Measurements from ENCODE around the gene DHX35.
"Not testable (repeated sequence)": the region's sequence is repeated elsewhere in the genome, so short reads cannot be mapped to it uniquely, and the experiment has no call there.

The DHX35 gene

GRCh38 chr20:38991814-38992704, 29.9 kb downstream of the DHX35 start:
- H3K4me1 ChIP-seq (ENCODE audit: insufficient read depth, low read length, severe bottlenecking) = peaks cover 5% of the 10 kb centered on the region
- no peak overlapping the region for H3K4me2 ChIP-seq (ENCODE audit: low read length)
- H3F3A ChIP-seq (ENCODE audit: insufficient read depth, low read length) = no peaks in the 10 kb centered on the region
- no peak overlapping the region for H2AFZ ChIP-seq (ENCODE audit: low read length)
- H3K79me2 ChIP-seq (ENCODE audit: insufficient read depth, low read length) = no peaks in the 10 kb centered on the region
- no peaks in the 10 kb centered on the region for H3K27me3 ChIP-seq (ENCODE audit: insufficient read depth, low read length)
- peaks cover 53% of the 10 kb centered on the region for H3K36me3 ChIP-seq (ENCODE audit: insufficient read depth, low read length)
- no peaks in the 10 kb centered on the region for H3K9me2 ChIP-seq (ENCODE audit: low read depth, low read length)
- H3K9ac ChIP-seq (ENCODE audit: low read length) = no peak overlapping the region
- H4K20me1 ChIP-seq (ENCODE audit: insufficient read depth, low read length) = no peaks in the 10 kb centered on the region
- peaks cover 4% of the 10 kb centered on the region; the same call in 1 of the 2 replicates for H3K9me3 ChIP-seq (ENCODE audit: low read length)
- H3K27ac ChIP-seq (ENCODE audit: low read depth, low read length, poor library complexity, severe bottlenecking) = no peak overlapping the region
- H3K4me3 ChIP-seq (ENCODE audit: low read depth, low read length, poor library complexity, severe bottlenecking) = no peak overlapping the region
- TF ChIP-seq EZH2 (IDR thresholded peaks at IDR 0.05; ENCODE audit: borderline replicate concordance, low read length) (no peak), CTCF (IDR thresholded peaks at IDR 0.05; ENCODE audit: low read length) (no peak)

DNA sequence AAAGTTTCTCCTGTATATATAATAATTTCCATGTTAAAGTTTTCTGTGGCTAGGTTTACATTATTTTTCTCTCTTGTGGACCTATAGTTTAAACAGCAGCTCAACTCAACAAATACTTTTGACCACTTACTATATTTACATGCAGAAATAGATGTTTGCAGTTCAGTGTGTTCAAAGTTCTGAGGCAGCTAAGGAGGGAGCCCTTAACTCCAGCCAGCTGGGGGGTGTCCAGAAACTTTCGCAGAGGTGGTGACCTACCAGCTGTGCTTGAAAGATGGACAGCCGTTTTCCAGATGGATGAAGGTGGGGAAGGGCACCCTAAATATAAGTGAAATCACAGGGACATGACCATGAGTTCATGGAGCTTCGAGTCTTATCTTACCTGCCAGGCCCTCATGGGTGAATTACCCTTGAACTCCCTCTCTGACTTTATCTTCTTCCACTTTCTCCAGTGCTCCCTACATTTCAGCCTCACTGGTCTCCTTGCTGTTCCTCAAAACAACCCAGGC, 33.4 kb downstream of the DHX35 start:
- no peak overlapping the region for H3K4me3 ChIP-seq (ENCODE audit: low read depth, low read length, poor library complexity, severe bottlenecking)
- no peak overlapping the region for H2AFZ ChIP-seq (ENCODE audit: low read length)
- no peaks in the 10 kb centered on the region for H3K27me3 ChIP-seq (ENCODE audit: insufficient read depth, low read length)
- no peak overlapping the region for H3K9ac ChIP-seq (ENCODE audit: low read length)
- peaks cover 7% of the 10 kb centered on the region for H3K4me1 ChIP-seq (ENCODE audit: insufficient read depth, low read length, severe bottlenecking)
- no peaks in the 10 kb centered on the region for H3F3A ChIP-seq (ENCODE audit: insufficient read depth, low read length)
- no peaks in the 10 kb centered on the region for H3K9me3 ChIP-seq (ENCODE audit: low read length)
- no peaks in the 10 kb centered on the region for H4K20me1 ChIP-seq (ENCODE audit: insufficient read depth, low read length)
- H3K79me2 ChIP-seq (ENCODE audit: insufficient read depth, low read length) = no peaks in the 10 kb centered on the region
- peaks cover 43% of the 10 kb centered on the region; the same call in 1 of the 2 replicates for H3K36me3 ChIP-seq (ENCODE audit: insufficient read depth, low read length)
- no peak overlapping the region for H3K27ac ChIP-seq (ENCODE audit: low read depth, low read length, poor library complexity, severe bottlenecking)
- TF ChIP-seq EZH2 (IDR thresholded peaks at IDR 0.05; ENCODE audit: borderline replicate concordance, low read length) (no peak), CTCF (IDR thresholded peaks at IDR 0.05; ENCODE audit: low read length) (no peak)
- no peak overlapping the region for H3K4me2 ChIP-seq (ENCODE audit: low read length)
- H3K9me2 ChIP-seq (ENCODE audit: low read depth, low read length) = no peaks in the 10 kb centered on the region

DNA sequence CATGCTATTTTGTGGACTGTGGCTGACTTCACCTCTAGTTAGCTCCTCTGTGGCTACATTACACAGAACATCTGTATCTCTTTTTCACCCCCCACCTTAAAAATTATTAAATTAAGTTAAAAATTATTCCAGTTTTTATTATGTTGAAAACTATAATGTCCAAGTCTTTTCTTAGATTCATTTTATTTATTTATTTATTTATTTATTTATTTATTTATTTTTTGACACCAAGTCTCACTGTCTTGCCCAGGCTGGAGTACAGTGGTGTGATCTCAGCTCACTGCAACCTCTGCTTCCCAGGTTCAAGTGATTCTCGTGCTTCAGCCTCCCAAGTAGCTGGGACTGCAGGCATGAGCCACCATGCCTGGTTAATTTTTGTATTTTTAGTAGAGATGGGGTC, 34.7 kb downstream of the DHX35 start:
- not testable (repeated sequence) for H3K79me2 ChIP-seq (ENCODE audit: insufficient read depth, low read length)

More for the DNA sequence above, 34.7 kb downstream of the DHX35 start:
- not testable (repeated sequence) for H3K4me1 ChIP-seq (ENCODE audit: insufficient read depth, low read length, severe bottlenecking); H3K4me3 ChIP-seq (ENCODE audit: low read depth, low read length, poor library complexity, severe bottlenecking); H4K20me1 ChIP-seq (ENCODE audit: insufficient read depth, low read length); H3K27ac ChIP-seq (ENCODE audit: low read depth, low read length, poor library complexity, severe bottlenecking); H3F3A ChIP-seq (ENCODE audit: insufficient read depth, low read length); H2AFZ ChIP-seq (ENCODE audit: low read length); H3K27me3 ChIP-seq (ENCODE audit: insufficient read depth, low read length); H3K9ac ChIP-seq (ENCODE audit: low read length); H3K9me3 ChIP-seq (ENCODE audit: low read length); H3K4me2 ChIP-seq (ENCODE audit: low read length); H3K9me2 ChIP-seq (ENCODE audit: low read depth, low read length)
- H3K36me3 ChIP-seq (ENCODE audit: insufficient read depth, low read length) = peaks cover 45% of the 10 kb centered on the region; the same call in 1 of the 2 replicates

Data from OCI-LY1 (cell line).